H1 (cell line): ENCODE measurements around the gene ARHGAP6. TPM values are rescaled to one million over a fixed set of nuclear protein-coding genes. Genes with fewer than 3 reads are reported as not detected.

Experiments used
- CHD7 ChIP-seq: fragments of 300-600 bp; sonication (generic); IDR thresholded peaks from 2 replicates; pipeline ENCODE4 v1.7.1; 2012; ENCODE audit warnings: low read length, moderate library complexity, mild to moderate bottlenecking, inconsistent platforms; ENCODE audit not compliant: insufficient replicate concordance
- GTF2F1 ChIP-seq: IDR thresholded peaks from 2 replicates; pipeline ENCODE4 v1.6.1; 2012; ENCODE audit warnings: low read depth, low read length, improper control_type of control experiment, borderline replicate concordance
- JUND ChIP-seq: IDR thresholded peaks from 2 replicates; pipeline ENCODE4 v1.6.1; 2011; ENCODE audit warnings: mild to moderate bottlenecking, improper control_type of control experiment, low read length
- RAD21 ChIP-seq, 2 experiments: IDR thresholded peaks in 1 of 2; conservative IDR thresholded peaks in 1 of 2; 2 replicates each; pipeline ENCODE4 v1.6.1; 2011; ENCODE audit warnings: low read depth in 2 of 2, low read length in 2 of 2, improper control_type of control experiment in 1 of 2, inconsistent platforms in 1 of 2, mild to moderate bottlenecking in 1 of 2, moderate library complexity in 1 of 2
- TCF12 ChIP-seq: IDR thresholded peaks from 2 replicates; pipeline ENCODE4 v1.6.1; 2011; ENCODE audit warnings: low read depth, mild to moderate bottlenecking, low read length
- polyA plus RNA-seq, 7 experiments: library from polyadenylated mRNA; depleted of rRNA in 3 of 7; stranded (reverse) in 5 of 7; unstranded in 2 of 7; fragments of >200 nt in 5 of 7; fragments of 200-250 nt in 2 of 7; gene quantifications; 1 replicate in 5 of 7; 2 replicates in 1 of 7; 4 replicates in 1 of 7; pipeline versions ENCODE4 v1.2.1 to v1.2.3, GENCODE V29; 2011 to 2013; ENCODE audit warnings: missing spikeins in 2 of 7, mixed read lengths in 2 of 7
- total RNA-seq: library from RNA; stranded (reverse); fragmentation: NEBNext Ultra II Directional; extraction: Animal tissue kit (Norgen Biotek cat#: 25700); gene quantifications from 2 replicates; pipeline ENCODE4 v1.2.1, GENCODE V29; 2021
- TF ChIP-seq, protein P1 (sequence below), 3 experiments: IDR thresholded peaks; 1 replicate in 2 of 3; 2 replicates in 1 of 3; pipeline versions ENCODE4 v1.5.1 to v1.6.1; 2011; ENCODE audit warnings: low read length in 3 of 3, mild to moderate bottlenecking in 3 of 3, inconsistent platforms in 2 of 3, low read depth in 1 of 3, moderate library complexity in 1 of 3; ENCODE audit not compliant: insufficient read depth in 1 of 3; ENCODE audit errors: control extremely low read depth in 1 of 3

The ARHGAP6 gene
- total and polyA plus RNA-seq, 2 of the 8 experiments (the other 6 are each of a cell fraction or from before 2014, with no cell fraction given), result 0.35 to 0.82 TPM

DNA sequence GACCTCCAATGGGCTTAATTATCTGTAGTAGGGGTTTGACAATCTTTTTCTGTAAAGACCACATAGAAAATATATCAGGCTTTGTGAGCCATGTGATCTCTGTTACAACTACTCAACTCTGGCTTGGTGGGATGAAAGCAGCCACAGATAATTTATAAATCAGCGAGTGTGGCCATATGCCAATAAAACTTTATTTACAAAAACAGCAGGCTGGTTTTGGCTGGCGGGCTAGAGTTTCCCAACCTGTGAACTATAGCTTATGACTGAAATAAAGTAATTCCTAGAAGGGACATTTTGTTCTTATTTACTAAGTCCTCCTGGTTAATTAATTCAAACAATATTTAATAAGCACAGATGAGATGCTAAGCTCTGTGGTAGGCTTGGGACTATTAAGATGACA, 408.4 kb downstream of the ARHGAP6 start (continued):
- no peak for TF ChIP-seq CHD7
- no peak for TF ChIP-seq TCF12
- no peak for TF ChIP-seq RAD21 (IDR thresholded peaks at IDR 0.05 in 1 of 2, conservative IDR thresholded peaks at IDR 0.05 in 1 of 2; ENCODE audit: low read depth in 2 of 2, low read length in 2 of 2)
- no peak for TF ChIP-seq GTF2F1
- TF ChIP-seq, protein P1, sequence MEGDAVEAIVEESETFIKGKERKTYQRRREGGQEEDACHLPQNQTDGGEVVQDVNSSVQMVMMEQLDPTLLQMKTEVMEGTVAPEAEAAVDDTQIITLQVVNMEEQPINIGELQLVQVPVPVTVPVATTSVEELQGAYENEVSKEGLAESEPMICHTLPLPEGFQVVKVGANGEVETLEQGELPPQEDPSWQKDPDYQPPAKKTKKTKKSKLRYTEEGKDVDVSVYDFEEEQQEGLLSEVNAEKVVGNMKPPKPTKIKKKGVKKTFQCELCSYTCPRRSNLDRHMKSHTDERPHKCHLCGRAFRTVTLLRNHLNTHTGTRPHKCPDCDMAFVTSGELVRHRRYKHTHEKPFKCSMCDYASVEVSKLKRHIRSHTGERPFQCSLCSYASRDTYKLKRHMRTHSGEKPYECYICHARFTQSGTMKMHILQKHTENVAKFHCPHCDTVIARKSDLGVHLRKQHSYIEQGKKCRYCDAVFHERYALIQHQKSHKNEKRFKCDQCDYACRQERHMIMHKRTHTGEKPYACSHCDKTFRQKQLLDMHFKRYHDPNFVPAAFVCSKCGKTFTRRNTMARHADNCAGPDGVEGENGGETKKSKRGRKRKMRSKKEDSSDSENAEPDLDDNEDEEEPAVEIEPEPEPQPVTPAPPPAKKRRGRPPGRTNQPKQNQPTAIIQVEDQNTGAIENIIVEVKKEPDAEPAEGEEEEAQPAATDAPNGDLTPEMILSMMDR (IDR thresholded peaks at IDR 0.05; ENCODE audit: control extremely low read depth in 1 of 3, insufficient read depth in 1 of 3, low read depth in 1 of 3, low read length in 3 of 3), result no peak
- TF ChIP-seq JUND, result no peak
